Neuron (in vitro differentiated cells): ENCODE data around the gene HRK.
A peak's percentile ranks its signal among the peaks of the same experiment; 100 is the strongest.

Experiments
- H2AFZ ChIP-seq: one replicate; pipeline ENCODE4 v1.6.1; 2013; ENCODE audit warnings: low read depth, mild to moderate bottlenecking, inconsistent platforms, low read length, moderate library complexity
- H3K27me3 ChIP-seq: one replicate; pipeline ENCODE4 v1.6.1; 2013; ENCODE audit warnings: low read length; ENCODE audit not compliant: insufficient read depth
- H3K36me3 ChIP-seq: one replicate; pipeline ENCODE4 v1.6.1; 2013; ENCODE audit warnings: low read length; ENCODE audit not compliant: insufficient read depth
- H3K4me1 ChIP-seq: one replicate; pipeline ENCODE4 v1.6.1; 2013; ENCODE audit warnings: low read length; ENCODE audit not compliant: insufficient read depth
- H3K4me3 ChIP-seq: 2 replicates; pipeline ENCODE4 v1.5.1; 2013; ENCODE audit warnings: mild to moderate bottlenecking, low read length, moderate library complexity
- H3K9me3 ChIP-seq: one replicate; pipeline ENCODE4 v1.6.1; 2013; ENCODE audit warnings: low read length

The HRK gene

DNA sequence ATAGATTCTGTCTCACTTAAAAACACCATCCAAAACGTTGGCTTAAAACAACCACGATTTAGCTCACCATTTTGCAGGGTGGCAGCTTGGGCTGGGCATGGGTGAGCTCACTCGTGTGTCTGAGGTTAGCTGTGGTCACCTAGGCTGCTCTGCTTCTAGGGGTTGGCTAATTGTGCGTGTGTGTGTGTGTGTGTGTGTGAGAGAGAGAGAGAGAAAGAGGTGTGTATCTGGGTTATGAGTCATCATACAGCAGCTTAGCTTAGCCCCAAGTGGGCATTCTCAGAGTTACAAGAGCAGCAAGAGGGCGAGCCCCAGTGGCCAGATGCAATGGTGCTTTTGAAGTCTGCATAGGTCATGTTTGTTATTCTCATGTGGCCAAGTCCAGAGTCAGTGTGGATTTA lies 35.5 kb upstream of the HRK start:
- Histone ChIP-seq H3K4me3 (no peak overlapping the region), H3K36me3 (peaks cover 11% of the 10 kb centered on the region), H2AFZ (no peak overlapping the region), H3K9me3 (no peaks in the 10 kb centered on the region), H3K27me3 (no peaks in the 10 kb centered on the region), H3K4me1 (no peaks in the 10 kb centered on the region)

DNA sequence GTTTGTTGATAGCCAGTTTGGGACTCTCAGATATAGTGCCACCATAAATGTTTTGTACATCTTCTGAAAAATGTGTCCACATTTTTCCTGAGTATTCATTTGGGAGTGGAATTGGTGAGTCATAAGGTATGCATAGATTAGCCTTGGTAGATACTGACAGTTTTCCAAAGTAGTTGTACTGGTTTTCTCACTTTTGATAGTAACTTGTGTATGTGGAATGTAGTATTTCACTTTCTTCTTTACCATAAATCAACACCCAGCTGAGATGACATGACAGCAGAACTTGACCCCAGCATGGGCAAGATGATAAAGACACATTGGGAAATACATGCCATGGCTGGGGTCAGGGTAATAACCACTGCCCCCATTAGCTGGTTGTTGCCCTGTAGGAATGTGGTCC lies 34.9 kb upstream of the HRK start:
- Histone ChIP-seq H3K9me3 (no peaks in the 10 kb centered on the region), H2AFZ (no peak overlapping the region), H3K4me1 (peaks cover 4% of the 10 kb centered on the region), H3K36me3 (peaks cover 11% of the 10 kb centered on the region), H3K4me3 (no peak overlapping the region), H3K27me3 (no peaks in the 10 kb centered on the region)

- H3K4me1 ChIP-seq, result peaks cover 4% of the 10 kb centered on the region
- no peaks in the 10 kb centered on the region for H3K9me3 ChIP-seq
- no peak overlapping the region for H2AFZ ChIP-seq
- H3K36me3 ChIP-seq, result peaks cover 6% of the 10 kb centered on the region
- H3K27me3 ChIP-seq, result no peaks in the 10 kb centered on the region
- H3K4me3 ChIP-seq, result no peak overlapping the region
Measured at GRCh38 chr12:116915326-116915725, 34.1 kb upstream of the HRK start.

- no peaks in the 10 kb centered on the region for H3K36me3 ChIP-seq
- H3K9me3 ChIP-seq, result no peaks in the 10 kb centered on the region
- H3K4me3 ChIP-seq, result peak within 1 kb of the TSS; percentile 73
- peak within 1 kb of the TSS; percentile 87 for H2AFZ ChIP-seq
- peaks cover 4% of the 10 kb centered on the region for H3K4me1 ChIP-seq
- peaks cover 5% of the 10 kb centered on the region for H3K27me3 ChIP-seq
Measured at GRCh38 chr12:116910645-116911451, 29.6 kb upstream of the HRK start, which contains the start of gene FBXW8. TSS of gene FBXW8 (plus strand) at chr12:116910950. CDS start at chr12:116911038, 88 bp downstream.

GRCh38 chr12:116910280-116910644 lies 29.0 kb upstream of the HRK start:
- peak overlapping the region; percentile 73 for H3K4me3 ChIP-seq
- H3K36me3 ChIP-seq, result no peaks in the 10 kb centered on the region
- H3K4me1 ChIP-seq, result peaks cover 4% of the 10 kb centered on the region
- no peaks in the 10 kb centered on the region for H3K9me3 ChIP-seq
- H2AFZ ChIP-seq, result peak overlapping the region; percentile 87
- H3K27me3 ChIP-seq, result peaks cover 5% of the 10 kb centered on the region

- Histone ChIP-seq H2AFZ (no peak overlapping the region), H3K27me3 (peaks cover 5% of the 10 kb centered on the region), H3K4me3 (no peak overlapping the region), H3K9me3 (no peaks in the 10 kb centered on the region), H3K36me3 (no peaks in the 10 kb centered on the region), H3K4me1 (peaks cover under 1% of the 10 kb centered on the region)
Measured at GRCh38 chr12:116906285-116906684, 25.0 kb upstream of the HRK start.

- Histone ChIP-seq H3K27me3 (peaks cover 5% of the 10 kb centered on the region), H2AFZ (no peak overlapping the region), H3K4me1 (no peaks in the 10 kb centered on the region), H3K4me3 (no peak overlapping the region), H3K9me3 (no peaks in the 10 kb centered on the region), H3K36me3 (no peaks in the 10 kb centered on the region)
Measured at GRCh38 chr12:116903818-116904217, 22.6 kb upstream of the HRK start.

DNA sequence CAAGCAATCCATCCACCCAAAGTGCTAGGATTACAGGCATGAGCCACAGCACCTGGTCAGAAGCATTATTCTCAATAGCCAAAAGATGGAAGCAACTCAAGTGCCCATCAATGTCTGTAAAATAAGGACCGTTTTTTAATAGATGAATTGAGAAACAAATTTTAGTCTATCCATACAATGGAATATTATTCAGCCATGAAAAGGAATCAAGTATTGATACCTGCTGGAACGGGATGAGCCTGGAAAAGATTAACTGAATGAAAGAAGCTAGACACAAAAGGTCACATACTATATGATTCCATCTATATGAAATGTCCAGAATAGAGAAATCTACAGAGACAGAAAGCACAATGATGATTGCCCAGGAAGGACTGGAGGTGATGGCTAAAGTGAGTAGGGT lies 20.4 kb upstream of the HRK start:
- Histone ChIP-seq H2AFZ (no peak overlapping the region), H3K36me3 (no peaks in the 10 kb centered on the region), H3K4me3 (no peak overlapping the region)

GRCh38 chr12:116898669-116899068 lies 17.4 kb upstream of the HRK start:
- no peak overlapping the region for H3K4me3 ChIP-seq

More for the DNA sequence above, 20.4 kb upstream of the HRK start:
- Histone ChIP-seq H3K9me3 (no peaks in the 10 kb centered on the region), H3K27me3 (peaks cover 2% of the 10 kb centered on the region), H3K4me1 (no peaks in the 10 kb centered on the region)

GRCh38 chr12:116897476-116897875 lies 16.2 kb upstream of the HRK start:
- H3K36me3 ChIP-seq, result no peaks in the 10 kb centered on the region
- no peak overlapping the region for H2AFZ ChIP-seq
- no peak overlapping the region for H3K4me3 ChIP-seq
- no peaks in the 10 kb centered on the region for H3K9me3 ChIP-seq
- H3K27me3 ChIP-seq, result no peaks in the 10 kb centered on the region
- peaks cover under 1% of the 10 kb centered on the region for H3K4me1 ChIP-seq

More at GRCh38 chr12:116898669-116899068, 17.4 kb upstream of the HRK start:
- Histone ChIP-seq H3K27me3 (no peaks in the 10 kb centered on the region), H3K9me3 (no peaks in the 10 kb centered on the region), H3K36me3 (no peaks in the 10 kb centered on the region), H3K4me1 (no peaks in the 10 kb centered on the region), H2AFZ (no peak overlapping the region)

DNA sequence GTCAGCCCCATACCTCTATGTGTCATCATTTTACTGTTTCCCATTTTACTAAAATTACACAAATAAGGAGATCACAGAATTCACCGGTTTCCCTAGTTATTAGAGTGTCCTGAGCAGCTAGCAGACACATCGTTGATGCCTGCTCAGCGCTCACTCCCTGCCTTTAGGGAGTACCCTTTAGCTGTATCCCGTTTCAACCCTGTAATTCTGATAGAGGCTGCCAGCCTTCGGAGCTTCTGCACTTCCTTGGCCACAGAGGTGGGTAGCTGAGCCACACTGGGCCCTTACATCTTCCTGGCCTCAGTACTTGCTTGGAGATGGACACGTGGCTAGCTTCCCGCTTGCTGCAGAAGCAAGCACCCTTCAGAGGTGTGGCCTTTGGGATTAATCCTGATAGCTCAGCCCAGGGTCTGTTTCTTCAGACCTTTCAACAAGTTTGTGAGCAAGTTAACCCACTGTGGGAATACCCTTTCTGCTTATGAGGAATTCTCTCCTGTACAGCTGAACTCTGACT lies 15.2 kb upstream of the HRK start:
- Histone ChIP-seq H3K27me3 (no peaks in the 10 kb centered on the region), H3K4me3 (no peak overlapping the region), H3K36me3 (no peaks in the 10 kb centered on the region)

DNA sequence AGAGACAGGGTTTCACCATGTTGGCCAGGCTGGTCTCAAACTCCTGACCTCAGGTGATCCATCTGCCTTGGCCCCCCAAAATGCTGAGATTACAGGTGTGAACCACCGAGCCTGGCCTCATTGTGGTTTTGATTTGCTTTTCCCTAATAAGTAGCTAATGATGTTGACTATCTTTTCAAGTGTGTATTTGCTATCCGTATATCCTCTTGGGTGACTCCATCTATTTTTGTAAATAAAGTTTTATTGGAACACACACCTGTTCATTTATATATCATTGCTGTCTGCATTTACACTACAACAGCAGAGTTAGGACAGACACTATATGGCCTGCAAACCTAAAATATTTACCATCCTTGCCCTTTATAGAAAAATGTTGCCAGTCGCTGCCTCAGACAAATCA lies 13.7 kb upstream of the HRK start:
- Histone ChIP-seq H3K4me1 (peaks cover 9% of the 10 kb centered on the region), H3K27me3 (no peaks in the 10 kb centered on the region), H3K4me3 (no peak overlapping the region), H2AFZ (no peak overlapping the region), H3K9me3 (no peaks in the 10 kb centered on the region), H3K36me3 (no peaks in the 10 kb centered on the region)

More for the DNA sequence above, 15.2 kb upstream of the HRK start:
- H2AFZ ChIP-seq, result no peak overlapping the region
- H3K4me1 ChIP-seq, result peaks cover 9% of the 10 kb centered on the region
- H3K9me3 ChIP-seq, result no peaks in the 10 kb centered on the region

DNA sequence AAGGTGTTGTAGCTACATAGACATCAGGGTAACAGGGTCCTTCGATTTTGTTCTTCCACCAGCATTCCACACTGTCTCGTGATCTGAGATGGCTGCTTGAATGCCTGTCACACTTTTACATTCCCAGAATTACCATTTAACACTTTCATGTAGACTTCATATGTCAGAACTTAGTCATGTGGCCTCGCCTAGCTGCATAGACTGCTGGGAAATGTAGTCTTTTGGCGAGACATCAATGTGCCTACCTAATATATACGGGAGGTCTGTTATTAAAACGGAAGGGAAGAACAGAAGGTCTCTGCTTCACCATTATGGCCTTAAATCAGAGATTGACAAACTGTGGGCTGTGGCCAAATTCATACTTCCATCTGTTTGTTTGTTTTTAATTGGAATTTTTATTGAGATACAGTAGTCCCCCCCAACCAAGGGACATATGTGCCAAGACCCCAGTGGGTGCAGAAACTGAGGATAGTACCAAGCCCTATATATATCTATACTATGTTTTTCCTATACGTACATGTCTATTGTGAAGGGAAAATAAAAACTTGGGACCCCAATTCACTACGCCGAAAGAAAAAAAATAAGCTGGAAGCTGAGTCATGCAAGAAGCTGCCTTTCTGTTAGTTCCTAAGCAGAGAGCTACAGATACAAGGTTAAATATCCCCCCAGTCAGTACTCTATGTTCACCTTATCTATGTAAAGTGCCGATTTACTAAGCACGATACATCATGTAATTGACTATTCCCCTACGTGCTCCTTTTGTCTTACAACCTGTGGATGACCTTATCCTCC lies 11.3 kb upstream of the HRK start:
- H3K4me1 ChIP-seq, result peaks cover 9% of the 10 kb centered on the region
- H3K27me3 ChIP-seq, result no peaks in the 10 kb centered on the region
- H3K36me3 ChIP-seq, result no peaks in the 10 kb centered on the region
- no peak overlapping the region for H3K4me3 ChIP-seq
- no peak overlapping the region for H2AFZ ChIP-seq
- H3K9me3 ChIP-seq, result no peaks in the 10 kb centered on the region
